Trophoblast cell (in vitro differentiated cells and primary cell): ENCODE results near the gene ABCG2.

Experiments used
- DNase-seq, 2 donors: peaks; one replicate each; pipeline ENCODE4 v3.0.0-alpha.2; 2016
- H2AFZ ChIP-seq: 2 replicates; pipeline ENCODE4 v1.6.1; 2013; ENCODE audit warnings: low read length, moderate library complexity, mild to moderate bottlenecking; ENCODE audit not compliant: insufficient read depth, poor library complexity
- H2AK5ac ChIP-seq: 2 replicates; pipeline ENCODE4 v1.6.1; 2013; ENCODE audit warnings: mild to moderate bottlenecking, low read length
- H2BK120ac ChIP-seq: 2 replicates; pipeline ENCODE4 v1.6.1; 2013; ENCODE audit warnings: low read length, mild to moderate bottlenecking, moderate library complexity; ENCODE audit not compliant: insufficient read depth, poor library complexity
- H2BK12ac ChIP-seq: 2 replicates; pipeline ENCODE4 v1.6.1; 2013; ENCODE audit warnings: mild to moderate bottlenecking, low read length, moderate library complexity
- H2BK5ac ChIP-seq: 2 replicates; pipeline ENCODE4 v1.6.1; 2013; ENCODE audit warnings: low read length, low read depth, moderate library complexity, mild to moderate bottlenecking; ENCODE audit not compliant: poor library complexity
- H3K14ac ChIP-seq: 2 replicates; pipeline ENCODE4 v1.6.1; 2013; ENCODE audit warnings: mild to moderate bottlenecking, low read length
- H3K18ac ChIP-seq: 2 replicates; pipeline ENCODE4 v1.6.1; 2013; ENCODE audit warnings: mild to moderate bottlenecking, low read length
- H3K23ac ChIP-seq: 2 replicates; pipeline ENCODE4 v1.6.1; 2013; ENCODE audit warnings: low read length
- H3K27ac ChIP-seq: 2 replicates; pipeline ENCODE4 v1.5.1; 2013; ENCODE audit warnings: low read depth, mild to moderate bottlenecking, inconsistent platforms, low read length, moderate library complexity
- H3K27me3 ChIP-seq: 2 replicates; pipeline ENCODE4 v1.6.1; 2013; ENCODE audit warnings: inconsistent platforms, mild to moderate bottlenecking, low read length, moderate library complexity; ENCODE audit not compliant: insufficient read depth
- H3K36me3 ChIP-seq, 2 experiments: 1 replicate in 1 of 2; 2 replicates in 1 of 2; pipeline ENCODE4 v1.6.1; 2013; ENCODE audit warnings: low read length in 2 of 2, mild to moderate bottlenecking in 2 of 2, moderate library complexity in 1 of 2; ENCODE audit not compliant: insufficient read depth in 2 of 2, control insufficient read depth in 1 of 2
- H3K4ac ChIP-seq: 2 replicates; pipeline ENCODE4 v1.6.1; 2013; ENCODE audit warnings: low read depth, mild to moderate bottlenecking, low read length, moderate library complexity
- H3K4me1 ChIP-seq, 2 experiments: 1 replicate in 1 of 2; 2 replicates in 1 of 2; pipeline ENCODE4 v1.6.1; 2013; ENCODE audit warnings: low read length in 2 of 2, mild to moderate bottlenecking in 2 of 2, moderate library complexity in 1 of 2; ENCODE audit not compliant: insufficient read depth in 2 of 2, control insufficient read depth in 1 of 2
- H3K4me2 ChIP-seq: 2 replicates; pipeline ENCODE4 v1.6.1; 2013; ENCODE audit warnings: inconsistent platforms, mild to moderate bottlenecking, low read length, moderate library complexity
- H3K4me3 ChIP-seq: 2 replicates; pipeline ENCODE4 v1.5.1; 2013; ENCODE audit warnings: mild to moderate bottlenecking, low read depth, low read length, inconsistent platforms
- H3K79me1 ChIP-seq: one replicate; pipeline ENCODE4 v1.6.1; 2013; ENCODE audit warnings: low read length
- H3K79me2 ChIP-seq: 2 replicates; pipeline ENCODE4 v1.6.1; 2013; ENCODE audit warnings: low read length, mild to moderate bottlenecking; ENCODE audit not compliant: control insufficient read depth, insufficient read depth, poor library complexity
- H3K9ac ChIP-seq: 2 replicates; pipeline ENCODE4 v1.6.1; 2013; ENCODE audit warnings: mild to moderate bottlenecking, low read length
- H3K9me3 ChIP-seq: 2 replicates; pipeline ENCODE4 v1.6.1; 2013; ENCODE audit warnings: low read depth, mild to moderate bottlenecking, control low read depth, inconsistent platforms, low read length; ENCODE audit not compliant: insufficient read depth
- H4K12ac ChIP-seq: 2 replicates; pipeline ENCODE4 v1.6.1; 2013; ENCODE audit warnings: low read depth, mild to moderate bottlenecking, low read length, moderate library complexity
- H4K8ac ChIP-seq: 2 replicates; pipeline ENCODE4 v1.6.1; 2013; ENCODE audit warnings: low read depth, mild to moderate bottlenecking, low read length, moderate library complexity
- H4K91ac ChIP-seq: one replicate; pipeline ENCODE4 v1.6.1; 2013; ENCODE audit warnings: low read depth, mild to moderate bottlenecking, low read length, moderate library complexity
- WGBS: extraction: QIAGEN DNeasy Blood & Tissue Kit; methylation state at CpG from one replicate; pipeline ENCODE4 v1.1.7; 2013; ENCODE audit warnings: missing lambda C conversion rate; ENCODE audit not compliant: insufficient read length, insufficient coverage; ENCODE audit errors: extremely low coverage; 5-methylcytosine and 5-hydroxymethylcytosine counted together

The ABCG2 gene

GRCh38 chr4:88043586-88044340 lies 114.7 kb downstream of the ABCG2 start:
- Histone ChIP-seq H3K27me3 (no peaks in the 10 kb centered on the region), H3K27ac (no peak overlapping the region), H3K4me3 (no peak overlapping the region), H3K4ac (no peak overlapping the region), H3K9me3 (no peaks in the 10 kb centered on the region), H2AFZ (no peak overlapping the region), H3K36me3 (peaks cover 16 to 41% of the 10 kb centered on the region in 2 experiments), H3K79me1 (no peaks in the 10 kb centered on the region), H2BK12ac (no peak overlapping the region), H3K4me1 (no peaks in the 10 kb centered on the region), H3K14ac (no peak overlapping the region), H2BK120ac (no peak overlapping the region), H3K23ac (no peak overlapping the region), H3K9ac (no peak overlapping the region), H2BK5ac (no peak overlapping the region), H4K8ac (no peak overlapping the region), H4K91ac (no peak overlapping the region), H3K79me2 (no peaks in the 10 kb centered on the region), H3K18ac (no peak overlapping the region), H3K4me2 (no peak overlapping the region), H2AK5ac (no peak overlapping the region), H4K12ac (no peak overlapping the region)
- no peak for DNase-seq
- WGBS: no CpG with 5 or more reads among the region's 8 CpGs

GRCh38 chr4:88043001-88043400 lies 115.4 kb downstream of the ABCG2 start:
- Histone ChIP-seq H2BK12ac (no peak overlapping the region), H3K79me2 (no peaks in the 10 kb centered on the region), H4K12ac (no peak overlapping the region), H3K9ac (no peak overlapping the region), H4K8ac (no peak overlapping the region), H3K9me3 (no peaks in the 10 kb centered on the region), H3K4me1 (no peaks in the 10 kb centered on the region), H2AK5ac (no peak overlapping the region), H2BK120ac (no peak overlapping the region), H3K23ac (no peak overlapping the region), H3K27ac (no peak overlapping the region), H2BK5ac (no peak overlapping the region), H3K36me3 (peaks cover 19 to 46% of the 10 kb centered on the region in 2 experiments), H3K4me2 (no peak overlapping the region), H3K18ac (no peak overlapping the region), H3K4ac (no peak overlapping the region), H4K91ac (no peak overlapping the region), H3K27me3 (no peaks in the 10 kb centered on the region), H2AFZ (no peak overlapping the region), H3K4me3 (no peak overlapping the region), H3K79me1 (no peaks in the 10 kb centered on the region), H3K14ac (no peak overlapping the region)
- no CpG with 5 or more reads among the region's 1 CpG for WGBS
- DNase-seq: no peak

- H3K23ac ChIP-seq: no peak overlapping the region
- H2BK120ac ChIP-seq: no peak overlapping the region
- H2AFZ ChIP-seq: no peak overlapping the region
- H4K12ac ChIP-seq: no peak overlapping the region
- DNase-seq: no peak
- no peak overlapping the region for H2AK5ac ChIP-seq
- no peak overlapping the region for H3K4ac ChIP-seq
- H2BK12ac ChIP-seq: no peak overlapping the region
- no peaks in the 10 kb centered on the region for H3K79me2 ChIP-seq
- no CpG with 5 or more reads among the region's 2 CpGs for WGBS
- no peak overlapping the region for H3K9ac ChIP-seq
- H3K4me2 ChIP-seq: no peak overlapping the region
- no peak overlapping the region for H3K18ac ChIP-seq
- H3K79me1 ChIP-seq: no peaks in the 10 kb centered on the region
- H3K4me1 ChIP-seq: no peaks in the 10 kb centered on the region
- H4K91ac ChIP-seq: no peak overlapping the region
- H3K36me3 ChIP-seq: peaks cover 19 to 52% of the 10 kb centered on the region in 2 experiments
- H3K27me3 ChIP-seq: no peaks in the 10 kb centered on the region
- no peak overlapping the region for H4K8ac ChIP-seq
- no peak overlapping the region for H3K14ac ChIP-seq
- no peak overlapping the region for H3K27ac ChIP-seq
- H2BK5ac ChIP-seq: no peak overlapping the region
- no peaks in the 10 kb centered on the region for H3K9me3 ChIP-seq
- no peak overlapping the region for H3K4me3 ChIP-seq
Measured at GRCh38 chr4:88041626-88042025, 116.8 kb downstream of the ABCG2 start.

- Histone ChIP-seq H2AFZ (no peak overlapping the region), H3K14ac (no peak overlapping the region), H3K9ac (no peak overlapping the region), H2BK120ac (no peak overlapping the region), H2AK5ac (no peak overlapping the region), H3K4me1 (no peaks in the 10 kb centered on the region), H3K9me3 (no peaks in the 10 kb centered on the region), H3K4ac (no peak overlapping the region), H2BK5ac (no peak overlapping the region), H3K4me2 (no peak overlapping the region), H4K8ac (no peak overlapping the region), H3K23ac (no peak overlapping the region), H4K12ac (no peak overlapping the region), H3K79me1 (no peaks in the 10 kb centered on the region), H3K79me2 (no peaks in the 10 kb centered on the region), H2BK12ac (no peak overlapping the region), H3K4me3 (no peak overlapping the region), H3K18ac (no peak overlapping the region), H3K36me3 (peaks cover 17 to 57% of the 10 kb centered on the region in 2 experiments), H4K91ac (no peak overlapping the region), H3K27me3 (no peaks in the 10 kb centered on the region), H3K27ac (no peak overlapping the region)
- no CpG with 5 or more reads among the region's 3 CpGs for WGBS
- no peak for DNase-seq
Measured at GRCh38 chr4:88040707-88041106, 117.7 kb downstream of the ABCG2 start.
